Epithelial cell of proximal tubule (primary cell): ENCODE data around the gene MEFV. TPM values are rescaled to one million over a fixed set of nuclear protein-coding genes. Genes with fewer than 3 reads are reported as not detected.
"Not testable (repeated sequence)": the region's sequence is repeated elsewhere in the genome, so short reads cannot be mapped to it uniquely, and the experiment has no call there.

ENCODE experiments used
- DNase-seq: peaks from one replicate; pipeline ENCODE4 v3.0.0-alpha.2; 2011; ENCODE audit warnings: low read depth
- H3K4me3 ChIP-seq: 2 replicates; pipeline ENCODE4 v1.5.1; 2011; ENCODE audit warnings: low read depth, mild to moderate bottlenecking, low read length
- total RNA-seq: library from RNA; depleted of rRNA; stranded (reverse); fragments of >200 nt; gene quantifications from 2 replicates; pipeline ENCODE4 v1.2.3, GENCODE V29; 2015
- TF ChIP-seq, protein P1 (sequence below): conservative IDR thresholded peaks from 2 replicates; pipeline ENCODE4 v1.5.1; 2012; ENCODE audit warnings: low read depth, mild to moderate bottlenecking, low read length

Gene MEFV
- total RNA-seq, 1 donor from 2014 or later: not detected

DNA sequence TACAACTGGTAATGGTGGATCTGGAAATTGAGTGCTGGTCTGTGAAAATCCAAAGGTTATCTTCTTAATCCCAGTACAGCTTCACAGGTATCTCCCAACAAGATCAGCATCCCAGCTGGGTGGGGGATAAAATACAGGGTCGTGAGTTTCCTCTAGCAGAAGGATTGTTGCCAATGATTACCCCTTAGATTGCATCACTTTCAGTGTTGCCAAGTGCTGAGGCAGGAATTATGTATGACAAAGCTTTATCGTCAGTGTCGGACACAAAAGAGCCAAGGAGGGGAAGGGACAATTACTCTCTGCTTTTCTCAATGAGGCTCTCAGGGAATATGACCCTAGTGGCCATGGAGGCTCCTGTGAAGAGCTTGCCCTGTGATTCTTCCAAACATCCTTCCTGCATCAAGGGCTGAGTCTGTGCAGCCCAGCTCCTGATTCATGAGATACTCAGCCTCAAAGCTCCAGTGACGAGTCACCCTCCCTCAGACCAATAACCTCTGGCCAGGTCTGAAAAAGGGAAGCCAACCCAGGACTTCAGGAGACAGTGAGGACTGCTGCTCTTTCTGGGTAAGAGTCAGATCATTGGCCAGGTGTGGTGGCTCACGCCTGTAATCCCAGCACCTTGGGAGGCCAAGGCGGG is 53.4 kb downstream of the MEFV start:
- TF ChIP-seq, protein P1, sequence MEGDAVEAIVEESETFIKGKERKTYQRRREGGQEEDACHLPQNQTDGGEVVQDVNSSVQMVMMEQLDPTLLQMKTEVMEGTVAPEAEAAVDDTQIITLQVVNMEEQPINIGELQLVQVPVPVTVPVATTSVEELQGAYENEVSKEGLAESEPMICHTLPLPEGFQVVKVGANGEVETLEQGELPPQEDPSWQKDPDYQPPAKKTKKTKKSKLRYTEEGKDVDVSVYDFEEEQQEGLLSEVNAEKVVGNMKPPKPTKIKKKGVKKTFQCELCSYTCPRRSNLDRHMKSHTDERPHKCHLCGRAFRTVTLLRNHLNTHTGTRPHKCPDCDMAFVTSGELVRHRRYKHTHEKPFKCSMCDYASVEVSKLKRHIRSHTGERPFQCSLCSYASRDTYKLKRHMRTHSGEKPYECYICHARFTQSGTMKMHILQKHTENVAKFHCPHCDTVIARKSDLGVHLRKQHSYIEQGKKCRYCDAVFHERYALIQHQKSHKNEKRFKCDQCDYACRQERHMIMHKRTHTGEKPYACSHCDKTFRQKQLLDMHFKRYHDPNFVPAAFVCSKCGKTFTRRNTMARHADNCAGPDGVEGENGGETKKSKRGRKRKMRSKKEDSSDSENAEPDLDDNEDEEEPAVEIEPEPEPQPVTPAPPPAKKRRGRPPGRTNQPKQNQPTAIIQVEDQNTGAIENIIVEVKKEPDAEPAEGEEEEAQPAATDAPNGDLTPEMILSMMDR: no peak
- no peak overlapping the region for H3K4me3 ChIP-seq
- DNase-seq: no peak

DNA sequence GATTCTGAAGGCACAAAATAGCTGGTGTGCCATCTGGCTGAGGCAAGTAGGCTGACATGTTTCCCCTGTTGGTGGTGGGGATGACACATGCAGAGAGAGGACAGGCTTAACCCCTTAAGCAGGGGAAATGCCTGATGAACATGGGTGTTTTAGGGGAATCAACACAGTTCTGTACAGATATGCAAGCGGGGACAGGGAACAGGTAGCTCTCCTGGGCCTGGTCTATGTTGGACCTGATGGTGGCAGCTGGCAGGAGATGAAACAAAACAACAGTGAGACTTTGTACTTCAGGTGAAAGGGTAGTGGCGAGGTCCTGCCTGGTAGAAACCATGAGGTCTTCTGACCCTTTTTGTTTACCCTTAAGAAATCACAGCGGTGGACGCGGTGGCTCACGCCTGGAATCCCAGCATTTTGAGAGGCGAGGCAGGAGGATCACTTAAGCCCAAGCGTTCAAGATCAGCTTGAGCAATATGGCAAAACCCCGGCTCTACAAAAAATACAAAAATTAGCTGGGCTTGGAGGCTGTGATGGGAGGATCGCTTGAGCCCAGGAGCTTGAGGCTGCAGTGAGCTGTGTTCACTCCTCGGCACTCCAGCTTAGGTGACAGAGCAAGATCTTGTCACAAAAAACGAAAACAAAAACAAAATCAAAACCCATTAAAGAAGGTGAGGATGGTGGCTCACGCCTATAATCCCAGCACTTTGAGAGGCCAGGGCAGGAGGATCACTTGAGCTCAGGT is 57.9 kb downstream of the MEFV start:
- TF ChIP-seq, protein P1: no peak
- H3K4me3 ChIP-seq: no peak overlapping the region
- no peak for DNase-seq

- not testable (repeated sequence) for H3K4me3 ChIP-seq, DNase-seq
Observed at GRCh38 chr16:3197694-3198333, 58.6 kb downstream of the MEFV start.

DNA sequence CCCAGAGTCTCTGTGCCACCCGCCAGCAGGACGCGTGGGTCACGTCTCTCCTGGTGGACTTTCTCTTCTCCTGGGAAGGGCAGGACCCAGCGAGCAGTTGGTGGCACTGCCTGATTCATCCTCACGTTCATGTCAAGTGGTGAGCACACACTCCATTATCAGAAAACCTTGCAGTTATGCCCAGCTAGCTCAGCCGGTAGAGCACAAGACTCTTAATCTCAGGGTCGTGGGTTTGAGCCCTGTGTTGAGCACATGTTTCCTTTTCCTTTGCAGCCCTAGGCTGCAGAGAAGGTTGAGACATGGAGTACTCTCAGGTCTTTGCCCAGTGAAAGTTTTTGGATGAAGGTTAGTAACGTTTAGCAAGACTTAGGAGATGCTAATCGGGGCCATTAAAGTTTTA is 60.5 kb downstream of the MEFV start:
- no peak for DNase-seq
- no peak overlapping the region for H3K4me3 ChIP-seq
- TF ChIP-seq, protein P1: no peak

DNA sequence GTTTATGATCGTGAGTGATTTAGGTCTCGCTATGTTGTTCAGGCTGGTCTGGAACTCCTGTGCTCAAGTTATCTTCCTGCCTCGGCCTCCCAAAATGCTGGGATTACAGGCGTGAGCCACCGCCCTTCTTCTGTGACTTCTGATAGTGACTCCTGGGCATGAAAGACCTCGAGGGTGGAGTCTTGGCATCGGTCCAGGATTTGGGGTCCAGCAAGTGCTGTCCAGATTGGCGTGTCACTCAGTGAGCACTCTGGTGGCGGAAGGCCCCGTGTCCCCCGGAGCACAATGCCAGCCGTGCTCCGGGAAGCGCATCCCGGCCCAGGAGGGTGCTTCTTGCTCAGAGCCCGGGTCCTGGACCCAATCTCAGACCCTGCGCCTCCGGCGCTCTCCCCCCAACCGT is 61.6 kb downstream of the MEFV start:
- TF ChIP-seq, protein P1: no peak
- DNase-seq: no peak
- H3K4me3 ChIP-seq: no peak overlapping the region

- DNase-seq: no peak
- H3K4me3 ChIP-seq: no peak overlapping the region
- TF ChIP-seq, protein P1: no peak
Observed at GRCh38 chr16:3193221-3194212, 62.9 kb downstream of the MEFV start.
